Measurements from ENCODE around the gene NDUFAB1. TPM values are rescaled to one million over a fixed set of nuclear protein-coding genes. Genes with fewer than 3 reads are reported as not detected.

Gene NDUFAB1
- total RNA-seq, 1 donor from 2014 or later = 146 TPM

GRCh38 chr16:23578101-23578830 lies 17.9 kb downstream of the NDUFAB1 start:
- Mint-ChIP-seq H3K27ac (no peak overlapping the region), H3K4me1 (ENCODE audit: low read depth) (no peaks in the 10 kb centered on the region), H3K9me3 (no peaks in the 10 kb centered on the region), H3K27me3 (ENCODE audit: insufficient read depth) (no peaks in the 10 kb centered on the region), H3K36me3 (ENCODE audit: low read depth) (peaks cover 22% of the 10 kb centered on the region), H3K4me3 (no peak overlapping the region)
- intact Hi-C loops (cut with micrococcal nuclease) = no loop called here
- no peak for DNase-seq (ENCODE audit: low spot score)

GRCh38 chr16:23577493-23577892 lies 18.6 kb downstream of the NDUFAB1 start:
- no peaks in the 10 kb centered on the region for H3K9me3 Mint-ChIP-seq
- no peaks in the 10 kb centered on the region for H3K4me1 Mint-ChIP-seq (ENCODE audit: low read depth)
- intact Hi-C loops (cut with micrococcal nuclease) = no loop called here
- H3K27ac Mint-ChIP-seq = no peak overlapping the region
- H3K27me3 Mint-ChIP-seq (ENCODE audit: insufficient read depth) = no peaks in the 10 kb centered on the region
- DNase-seq (ENCODE audit: low spot score) = no peak
- H3K4me3 Mint-ChIP-seq = no peak overlapping the region
- peaks cover 21% of the 10 kb centered on the region for H3K36me3 Mint-ChIP-seq (ENCODE audit: low read depth)

- Mint-ChIP-seq H3K4me3 (no peak overlapping the region), H3K4me1 (ENCODE audit: low read depth) (no peaks in the 10 kb centered on the region)
Measured at GRCh38 chr16:23575834-23576233, 20.3 kb downstream of the NDUFAB1 start.

GRCh38 chr16:23573817-23574216 lies 22.3 kb downstream of the NDUFAB1 start:
- H3K4me3 Mint-ChIP-seq = no peak overlapping the region
- no peak overlapping the region for H3K27ac Mint-ChIP-seq
- H3K9me3 Mint-ChIP-seq = no peaks in the 10 kb centered on the region
- H3K36me3 Mint-ChIP-seq (ENCODE audit: low read depth) = peaks cover 23% of the 10 kb centered on the region
- DNase-seq (ENCODE audit: low spot score) = no peak
- intact Hi-C loops (cut with micrococcal nuclease) = no loop called here
- H3K27me3 Mint-ChIP-seq (ENCODE audit: insufficient read depth) = no peaks in the 10 kb centered on the region
- H3K4me1 Mint-ChIP-seq (ENCODE audit: low read depth) = no peaks in the 10 kb centered on the region

More at GRCh38 chr16:23575834-23576233, 20.3 kb downstream of the NDUFAB1 start:
- DNase-seq (ENCODE audit: low spot score) = no peak
- Mint-ChIP-seq H3K36me3 (ENCODE audit: low read depth) (peaks cover 20% of the 10 kb centered on the region), H3K27ac (no peak overlapping the region), H3K27me3 (ENCODE audit: insufficient read depth) (no peaks in the 10 kb centered on the region), H3K9me3 (no peaks in the 10 kb centered on the region)
- intact Hi-C loops (cut with micrococcal nuclease) = no loop called here

- Mint-ChIP-seq H3K4me1 (ENCODE audit: low read depth) (no peaks in the 10 kb centered on the region), H3K27me3 (ENCODE audit: insufficient read depth) (no peaks in the 10 kb centered on the region), H3K4me3 (no peak overlapping the region), H3K9me3 (no peaks in the 10 kb centered on the region), H3K27ac (no peak overlapping the region), H3K36me3 (ENCODE audit: low read depth) (peaks cover 30% of the 10 kb centered on the region)
- intact Hi-C loops (cut with micrococcal nuclease) = no loop called here
- DNase-seq (ENCODE audit: low spot score) = no peak
Measured at GRCh38 chr16:23572394-23572793, 23.7 kb downstream of the NDUFAB1 start.

GRCh38 chr16:23571895-23572294 lies 24.2 kb downstream of the NDUFAB1 start:
- H3K4me1 Mint-ChIP-seq (ENCODE audit: low read depth) = no peaks in the 10 kb centered on the region
- H3K27me3 Mint-ChIP-seq (ENCODE audit: insufficient read depth) = no peaks in the 10 kb centered on the region
- H3K27ac Mint-ChIP-seq = no peak overlapping the region
- H3K9me3 Mint-ChIP-seq = no peaks in the 10 kb centered on the region
- intact Hi-C loops (cut with micrococcal nuclease) = no loop called here
- DNase-seq (ENCODE audit: low spot score) = no peak
- H3K36me3 Mint-ChIP-seq (ENCODE audit: low read depth) = peaks cover 34% of the 10 kb centered on the region
- no peak overlapping the region for H3K4me3 Mint-ChIP-seq

- Mint-ChIP-seq H3K4me3 (no peak overlapping the region), H3K27ac (no peak overlapping the region), H3K4me1 (ENCODE audit: low read depth) (no peaks in the 10 kb centered on the region), H3K27me3 (ENCODE audit: insufficient read depth) (no peaks in the 10 kb centered on the region), H3K36me3 (ENCODE audit: low read depth) (peaks cover 37% of the 10 kb centered on the region), H3K9me3 (no peaks in the 10 kb centered on the region)
- DNase-seq (ENCODE audit: low spot score) = no peak
- intact Hi-C loops (cut with micrococcal nuclease) = no loop called here
Measured at GRCh38 chr16:23570992-23571632, 25.0 kb downstream of the NDUFAB1 start.

- Mint-ChIP-seq H3K36me3 (ENCODE audit: low read depth) (peaks cover 60% of the 10 kb centered on the region), H3K4me3 (no peak overlapping the region), H3K4me1 (ENCODE audit: low read depth) (no peaks in the 10 kb centered on the region)
Measured at GRCh38 chr16:23567602-23568001, 28.5 kb downstream of the NDUFAB1 start.

GRCh38 chr16:23566724-23567123 lies 29.4 kb downstream of the NDUFAB1 start:
- DNase-seq (ENCODE audit: low spot score) = no peak
- H3K27ac Mint-ChIP-seq = no peak overlapping the region
- no peaks in the 10 kb centered on the region for H3K4me1 Mint-ChIP-seq (ENCODE audit: low read depth)
- peaks cover 59% of the 10 kb centered on the region for H3K36me3 Mint-ChIP-seq (ENCODE audit: low read depth)
- no peaks in the 10 kb centered on the region for H3K9me3 Mint-ChIP-seq
- no peak overlapping the region for H3K4me3 Mint-ChIP-seq
- no peaks in the 10 kb centered on the region for H3K27me3 Mint-ChIP-seq (ENCODE audit: insufficient read depth)
- intact Hi-C loops (cut with micrococcal nuclease) = no loop called here

More at GRCh38 chr16:23567602-23568001, 28.5 kb downstream of the NDUFAB1 start:
- DNase-seq (ENCODE audit: low spot score) = no peak
- intact Hi-C loops (cut with micrococcal nuclease) = no loop called here
- no peak overlapping the region for H3K27ac Mint-ChIP-seq
- no peaks in the 10 kb centered on the region for H3K27me3 Mint-ChIP-seq (ENCODE audit: insufficient read depth)
- no peaks in the 10 kb centered on the region for H3K9me3 Mint-ChIP-seq

GRCh38 chr16:23564575-23565363 lies 31.3 kb downstream of the NDUFAB1 start:
- peaks cover 61% of the 10 kb centered on the region for H3K36me3 Mint-ChIP-seq (ENCODE audit: low read depth)
- no peaks in the 10 kb centered on the region for H3K27me3 Mint-ChIP-seq (ENCODE audit: insufficient read depth)
- H3K27ac Mint-ChIP-seq = no peak overlapping the region
- peaks cover 7% of the 10 kb centered on the region for H3K4me1 Mint-ChIP-seq (ENCODE audit: low read depth)
- no peak for DNase-seq (ENCODE audit: low spot score)
- H3K4me3 Mint-ChIP-seq = no peak overlapping the region
- no peaks in the 10 kb centered on the region for H3K9me3 Mint-ChIP-seq
- intact Hi-C loops (cut with micrococcal nuclease) = no loop called here

- H3K4me3 Mint-ChIP-seq = no peak overlapping the region
- H3K27ac Mint-ChIP-seq = no peak overlapping the region
- peaks cover 18% of the 10 kb centered on the region for H3K4me1 Mint-ChIP-seq (ENCODE audit: low read depth)
- intact Hi-C loops (cut with micrococcal nuclease) = no loop called here
- no peak for DNase-seq (ENCODE audit: low spot score)
- peaks cover 58% of the 10 kb centered on the region for H3K36me3 Mint-ChIP-seq (ENCODE audit: low read depth)
- no peaks in the 10 kb centered on the region for H3K27me3 Mint-ChIP-seq (ENCODE audit: insufficient read depth)
- H3K9me3 Mint-ChIP-seq = no peaks in the 10 kb centered on the region
Measured at GRCh38 chr16:23563186-23563585, 32.9 kb downstream of the NDUFAB1 start.

- intact Hi-C loops (cut with micrococcal nuclease) = no loop called here
- peaks cover under 1% of the 10 kb centered on the region for H3K27me3 Mint-ChIP-seq (ENCODE audit: insufficient read depth)
- H3K36me3 Mint-ChIP-seq (ENCODE audit: low read depth) = peaks cover 55% of the 10 kb centered on the region
- H3K4me1 Mint-ChIP-seq (ENCODE audit: low read depth) = peaks cover 18% of the 10 kb centered on the region
- no peak overlapping the region for H3K27ac Mint-ChIP-seq
- DNase-seq (ENCODE audit: low spot score) = no peak
- H3K9me3 Mint-ChIP-seq = no peaks in the 10 kb centered on the region
- no peak overlapping the region for H3K4me3 Mint-ChIP-seq
Measured at GRCh38 chr16:23562505-23562904, 33.6 kb downstream of the NDUFAB1 start.

GRCh38 chr16:23561586-23561985 lies 34.5 kb downstream of the NDUFAB1 start:
- Mint-ChIP-seq H3K4me1 (ENCODE audit: low read depth) (peaks cover 26% of the 10 kb centered on the region), H3K27me3 (ENCODE audit: insufficient read depth) (peaks cover 4% of the 10 kb centered on the region), H3K4me3 (no peak overlapping the region), H3K9me3 (no peaks in the 10 kb centered on the region), H3K27ac (no peak overlapping the region), H3K36me3 (ENCODE audit: low read depth) (peaks cover 49% of the 10 kb centered on the region)
- intact Hi-C loops (cut with micrococcal nuclease) = no loop called here
- no peak for DNase-seq (ENCODE audit: low spot score)
